ENCODE data around the gene FBXL3. TPM values are rescaled to one million over a fixed set of nuclear protein-coding genes. Genes with fewer than 3 reads are reported as not detected.

Gene FBXL3
- total RNA-seq, 1 donor from 2014 or later: 59.4 TPM

- Histone ChIP-seq H3K4me3 (no peak overlapping the region), H3K4me1 (no peaks in the 10 kb centered on the region), H3K27ac (no peak overlapping the region), H3K27me3 (no peaks in the 10 kb centered on the region), H3K36me3 (peaks cover 0 to 62% of the 10 kb centered on the region in 2 donors), H3K9me3 (no peaks in the 10 kb centered on the region)
- no peak for DNase-seq (ENCODE audit: extremely low spot score in 2 of 2)
- intact Hi-C loops (cut with DNase I): no loop called here
- TF ChIP-seq POLR2AphosphoS5 (IDR thresholded peaks at IDR 0.05; ENCODE audit: insufficient read depth in 1 of 2, low read depth in 1 of 2): no peak
- no peak for TF ChIP-seq POLR2A (IDR thresholded peaks at IDR 0.05)
- TF ChIP-seq CTCF (IDR thresholded peaks at IDR 0.05): no peak
These were observed 21.7 kb upstream of the FBXL3 start for GRCh38 chr13:77048681-77049080.

GRCh38 chr13:77047649-77048343 lies 20.8 kb upstream of the FBXL3 start:
- no peak overlapping the region for H3K4me3 ChIP-seq
- DNase-seq (ENCODE audit: extremely low spot score in 2 of 2): no peak
- no peaks in the 10 kb centered on the region for H3K27me3 ChIP-seq
- H3K27ac ChIP-seq: no peak overlapping the region
- no peaks in the 10 kb centered on the region for H3K4me1 ChIP-seq
- no peak for TF ChIP-seq POLR2AphosphoS5 (IDR thresholded peaks at IDR 0.05; ENCODE audit: insufficient read depth in 1 of 2, low read depth in 1 of 2)
- TF ChIP-seq POLR2A (IDR thresholded peaks at IDR 0.05): no peak
- TF ChIP-seq CTCF (IDR thresholded peaks at IDR 0.05): no peak
- peaks cover 0 to 53% of the 10 kb centered on the region in 2 donors for H3K36me3 ChIP-seq
- intact Hi-C loops (cut with DNase I): no loop called here
- no peaks in the 10 kb centered on the region for H3K9me3 ChIP-seq

GRCh38 chr13:77042566-77043177 lies 15.7 kb upstream of the FBXL3 start:
- H3K27me3 ChIP-seq: no peaks in the 10 kb centered on the region
- no peak for DNase-seq (ENCODE audit: extremely low spot score in 2 of 2)
- no peak overlapping the region for H3K27ac ChIP-seq
- no peak for TF ChIP-seq POLR2AphosphoS5 (IDR thresholded peaks at IDR 0.05; ENCODE audit: insufficient read depth in 1 of 2, low read depth in 1 of 2)
- TF ChIP-seq POLR2A (IDR thresholded peaks at IDR 0.05): no peak
- no peak for TF ChIP-seq CTCF (IDR thresholded peaks at IDR 0.05)
- peaks cover 0 to 18% of the 10 kb centered on the region in 2 donors for H3K36me3 ChIP-seq
- no peaks in the 10 kb centered on the region for H3K4me1 ChIP-seq
- H3K4me3 ChIP-seq: no peak overlapping the region
- intact Hi-C loops (cut with DNase I): no loop called here
- H3K9me3 ChIP-seq: no peaks in the 10 kb centered on the region

- Histone ChIP-seq H3K36me3 (peaks cover 0 to 8% of the 10 kb centered on the region in 2 donors), H3K4me1 (no peaks in the 10 kb centered on the region), H3K27ac (no peak overlapping the region), H3K4me3 (no peak overlapping the region), H3K27me3 (no peaks in the 10 kb centered on the region), H3K9me3 (no peaks in the 10 kb centered on the region)
- intact Hi-C loops (cut with DNase I): no loop called here
- TF ChIP-seq POLR2AphosphoS5 (IDR thresholded peaks at IDR 0.05; ENCODE audit: insufficient read depth in 1 of 2, low read depth in 1 of 2) (no peak), CTCF (IDR thresholded peaks at IDR 0.05) (no peak), POLR2A (IDR thresholded peaks at IDR 0.05) (no peak)
- no peak for DNase-seq (ENCODE audit: extremely low spot score in 2 of 2)
These were observed 13.9 kb upstream of the FBXL3 start for GRCh38 chr13:77040835-77041234.

- H3K27ac ChIP-seq: no peak overlapping the region
- no peaks in the 10 kb centered on the region for H3K9me3 ChIP-seq
- no peaks in the 10 kb centered on the region for H3K4me1 ChIP-seq
- no peak for DNase-seq (ENCODE audit: extremely low spot score in 2 of 2)
- no peaks in the 10 kb centered on the region for H3K27me3 ChIP-seq
- H3K36me3 ChIP-seq: peaks cover 0 to 6% of the 10 kb centered on the region in 2 donors
- intact Hi-C loops (cut with DNase I): no loop called here
- no peak overlapping the region for H3K4me3 ChIP-seq
- TF ChIP-seq POLR2AphosphoS5 (IDR thresholded peaks at IDR 0.05; ENCODE audit: insufficient read depth in 1 of 2, low read depth in 1 of 2) (no peak), POLR2A (IDR thresholded peaks at IDR 0.05) (no peak), CTCF (IDR thresholded peaks at IDR 0.05) (no peak)
These were observed 13.1 kb upstream of the FBXL3 start for GRCh38 chr13:77040076-77040475.
